GM12878 (cell line): Measurements from ENCODE around the gene ASCL4. TPM values are rescaled to one million over a fixed set of nuclear protein-coding genes. Genes with fewer than 3 reads are reported as not detected.
A peak's percentile ranks its signal among the peaks of the same experiment; 100 is the strongest.
"Not testable (repeated sequence)": the region's sequence is repeated elsewhere in the genome, so short reads cannot be mapped to it uniquely, and the experiment has no call there.

ENCODE experiments used
- ATAC-seq: fragments of 200-7000 bp; cut with Tn5 transposase; 3 replicates; pipeline ENCODE4 v1.9.1; 2020; ENCODE audit warnings: mild to moderate bottlenecking, moderate library complexity
- BruUV-seq: library from RNA; stranded (reverse); fragments of 400-500 nt; replicated peaks from 2 replicates; lab custom pipeline; 2021; lab: Mats Ljungman, UMichigan
- CTCF ChIA-PET: fragments of 300-600 bp; sonication (Branson Sonifier 250); formaldehyde crosslinking; extraction: SDS; loops from one replicate; lab custom pipeline; 2021; ENCODE audit warnings: inconsistent platforms; lab: Yijun Ruan, JAX
- POLR2A ChIA-PET: fragments of 350-600 bp; formaldehyde crosslinking; extraction: SDS; loops from one replicate; lab custom pipeline; 2021; ENCODE audit warnings: inconsistent platforms; lab: Charles Lee
- RAD21 ChIA-PET: fragments of 300-600 bp; sonication (Branson Sonifier 250); formaldehyde crosslinking; loops from one replicate; lab custom pipeline; 2023; ENCODE audit warnings: antibody characterized with exemption; ENCODE audit not compliant: unreplicated experiment; lab: Charles Lee
- SMC1A ChIA-PET: fragments of 300-600 bp; sonication (Branson Sonifier 250); formaldehyde crosslinking; loops from one replicate; lab custom pipeline; 2023; ENCODE audit not compliant: unreplicated experiment, uncharacterized antibody; lab: Charles Lee
- DNase-seq: peaks from one replicate; pipeline ENCODE4 v3.0.0-alpha.2; 2011; ENCODE audit warnings: low read depth, low spot score
- FAIRE-seq: peaks from 3 replicates; lab custom pipeline; 2011; peaks lifted over from hg19 to GRCh38; lab: Jason Lieb, UNC
- H2AFZ ChIP-seq: 2 replicates; pipeline ENCODE4 v1.6.0; 2011; ENCODE audit warnings: low read depth, low read length, control low read depth; ENCODE audit not compliant: control insufficient read depth
- H3K27ac ChIP-seq: 2 replicates; pipeline ENCODE4 v1.5.1; 2011; ENCODE audit warnings: control low read depth; ENCODE audit not compliant: control insufficient read depth, insufficient read depth
- H3K27me3 ChIP-seq, 2 experiments: replicated peaks in 1 of 2; 2 replicates each; pipeline versions ENCODE4 v1.6.0 to v1.6.1; 2011; ENCODE audit warnings: low read length in 1 of 2; ENCODE audit not compliant: control insufficient read depth in 2 of 2, insufficient read depth in 2 of 2
- H3K36me3 ChIP-seq, 2 experiments: 2 replicates each; pipeline ENCODE4 v1.5.1; 2011; ENCODE audit warnings: low read length in 1 of 2; ENCODE audit not compliant: control insufficient read depth in 2 of 2, insufficient read depth in 2 of 2
- H3K4me1 ChIP-seq: 2 replicates; pipeline ENCODE4 v1.6.1; 2011; ENCODE audit warnings: mild to moderate bottlenecking, low read length, moderate library complexity, mixed read lengths; ENCODE audit not compliant: control insufficient read depth, insufficient read depth
- H3K4me2 ChIP-seq: 2 replicates; pipeline ENCODE4 v1.6.0; 2011; ENCODE audit warnings: control low read depth; ENCODE audit not compliant: control insufficient read depth, insufficient read depth
- H3K4me3 ChIP-seq: fragments of 200-600 bp; sonication (generic); 2 replicates; pipeline ENCODE4 v1.5.1; 2016
- H3K79me2 ChIP-seq: 2 replicates; pipeline ENCODE4 v1.6.0; 2011; ENCODE audit warnings: low read length; ENCODE audit not compliant: control insufficient read depth, insufficient read depth
- H3K9ac ChIP-seq: 2 replicates; pipeline ENCODE4 v1.8.0; 2011; ENCODE audit warnings: low read length, control low read depth, mixed read lengths; ENCODE audit not compliant: control insufficient read depth, insufficient read depth
- H3K9me3 ChIP-seq: replicated peaks from 3 replicates; pipeline ENCODE4 v1.5.1; 2011; ENCODE audit warnings: mild to moderate bottlenecking, low read length; ENCODE audit not compliant: control insufficient read depth, insufficient read depth
- H4K20me1 ChIP-seq: 2 replicates; pipeline ENCODE4 v1.6.0; 2011; ENCODE audit not compliant: control insufficient read depth, insufficient read depth
- IKZF2 ChIP-seq, 2 experiments: fragments of 450-650 bp; IDR thresholded peaks; 2 replicates each; pipeline ENCODE4 v1.6.1; 2017; ENCODE audit warnings: mild to moderate bottlenecking in 2 of 2, moderate library complexity in 2 of 2
- WGBS: methylation state at CpG from one replicate; pipeline ENCODE4 v1.1.6; 2016; ENCODE audit warnings: low lambda C conversion rate; ENCODE audit not compliant: insufficient replicate concordance, insufficient coverage; ENCODE audit errors: missing lambda C conversion rate; 5-methylcytosine and 5-hydroxymethylcytosine counted together
- in situ Hi-C: fragments of 300-500 bp; cut with MboI; formaldehyde crosslinking; loops from 9 replicates; pipeline ENCODE4 v1.14.3; 2018; ENCODE audit warnings: mixed read lengths
- intact Hi-C: fragments of 100-400 bp; cut with micrococcal nuclease; formaldehyde crosslinking; loops from one replicate; pipeline ENCODE4 v1.14.2; 2022; ENCODE audit not compliant: unreplicated experiment
- polyA plus RNA-seq, 11 experiments: library from polyadenylated mRNA; depleted of rRNA in 4 of 11; unstranded in 6 of 11; stranded (reverse) in 5 of 11; fragments of >200 nt; fragmentation: Nextera tagmentation in 4 of 11; fragmentation: Illumina TruSeq in 1 of 11; extraction: Ambion mirVana in 4 of 11; extraction: Trizol in 1 of 11; gene quantifications; 1 replicate in 1 of 11; 2 replicates in 10 of 11; pipeline versions ENCODE4 v1.2.1 to v1.2.3, GENCODE V29; 2011 to 2016; ENCODE audit warnings: inconsistent platforms in 2 of 11, missing spikeins in 2 of 11, low read depth in 1 of 11
- total RNA-seq, 4 experiments: library from RNA; depleted of rRNA in 3 of 4; stranded (reverse); fragments of >200 nt in 3 of 4; fragmentation: Illumina TruSeq in 1 of 4; extraction: Trizol in 1 of 4; gene quantifications; 2 replicates each; pipeline versions ENCODE4 v1.2.1 to v1.2.3, GENCODE V29; 2013 to 2021

Gene ASCL4
- total and polyA plus RNA-seq, 10 of the 15 experiments (the other 5 are each of a cell fraction or from before 2014, with no cell fraction given): not detected

GRCh38 chr12:107727327-107727726 is 47.2 kb upstream of the ASCL4 start:
- H3K4me1 ChIP-seq, CTCF ChIA-PET, in situ Hi-C loops, H3K27me3 ChIP-seq, H3K9ac ChIP-seq, SMC1A ChIA-PET, ATAC-seq, H3K4me3 ChIP-seq, intact Hi-C loops, H3K9me3 ChIP-seq, POLR2A ChIA-PET, H2AFZ ChIP-seq, FAIRE-seq, H3K36me3 ChIP-seq, H3K27ac ChIP-seq, H3K4me2 ChIP-seq, DNase-seq, RAD21 ChIA-PET, BruUV-seq, H4K20me1 ChIP-seq, H3K79me2 ChIP-seq: not testable (repeated sequence)
- 0% methylated on average over 1 of the region's 1 CpG for WGBS
- TF ChIP-seq IKZF2 (IDR thresholded peaks at IDR 0.05): 0 out of 4 replicates have a peak, but pooled peaks of 1 of the 2 experiments have one; percentile 29

- FAIRE-seq, H3K27ac ChIP-seq, H3K79me2 ChIP-seq, H2AFZ ChIP-seq, H3K9ac ChIP-seq, H4K20me1 ChIP-seq, DNase-seq, ATAC-seq, BruUV-seq, H3K4me3 ChIP-seq, H3K27me3 ChIP-seq, in situ Hi-C loops, POLR2A ChIA-PET, RAD21 ChIA-PET, H3K4me1 ChIP-seq, H3K36me3 ChIP-seq, H3K9me3 ChIP-seq, H3K4me2 ChIP-seq, SMC1A ChIA-PET, intact Hi-C loops, CTCF ChIA-PET: not testable (repeated sequence)
- WGBS: no CpG with 5 or more reads among the region's 1 CpG
These were observed 46.8 kb upstream of the ASCL4 start for GRCh38 chr12:107727742-107728141.
